Panc1 (cell line): ENCODE data around the gene GRIK3.

Experiments
- CTCF ChIP-seq: fragments of 450-650 bp; IDR thresholded peaks from 2 replicates; pipeline ENCODE4 v1.5.1; 2017; ENCODE audit warnings: mild to moderate bottlenecking
- SIN3A ChIP-seq: IDR thresholded peaks from 2 replicates; pipeline ENCODE4 v1.6.1; 2012; ENCODE audit warnings: low read depth, mild to moderate bottlenecking, low read length, moderate library complexity, borderline replicate concordance; ENCODE audit not compliant: insufficient read depth

GRCh38 chr1:37041483-37041882, 7.2 kb upstream of the GRIK3 start:
- TF ChIP-seq CTCF: no peak
- no peak for TF ChIP-seq SIN3A
